HG02798 (cell line): Measurements from ENCODE around the gene ZNF197.
"Not testable (repeated sequence)": the region's sequence is repeated elsewhere in the genome, so short reads cannot be mapped to it uniquely, and the experiment has no call there.

Source experiments
- ATAC-seq: cut with Tn5 transposase; IDR thresholded peaks from one replicate; pipeline ENCODE4 v1.9.1; 2021; ENCODE audit warnings: mild to moderate bottlenecking; ENCODE audit not compliant: unreplicated experiment, poor library complexity

ZNF197 gene

DNA sequence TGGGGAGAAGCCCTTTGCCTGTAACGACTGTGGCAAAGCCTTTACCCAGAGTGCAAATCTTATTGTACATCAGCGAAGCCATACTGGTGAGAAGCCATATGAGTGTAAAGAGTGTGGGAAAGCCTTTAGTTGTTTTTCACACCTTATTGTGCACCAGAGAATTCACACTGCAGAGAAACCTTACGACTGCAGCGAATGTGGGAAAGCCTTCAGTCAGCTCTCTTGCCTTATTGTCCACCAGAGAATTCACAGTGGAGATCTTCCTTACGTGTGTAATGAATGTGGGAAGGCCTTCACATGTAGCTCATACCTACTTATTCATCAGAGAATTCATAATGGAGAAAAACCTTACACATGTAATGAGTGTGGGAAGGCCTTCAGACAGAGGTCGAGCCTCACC, 34.6 kb downstream of the ZNF197 start:
- no peak for ATAC-seq

DNA sequence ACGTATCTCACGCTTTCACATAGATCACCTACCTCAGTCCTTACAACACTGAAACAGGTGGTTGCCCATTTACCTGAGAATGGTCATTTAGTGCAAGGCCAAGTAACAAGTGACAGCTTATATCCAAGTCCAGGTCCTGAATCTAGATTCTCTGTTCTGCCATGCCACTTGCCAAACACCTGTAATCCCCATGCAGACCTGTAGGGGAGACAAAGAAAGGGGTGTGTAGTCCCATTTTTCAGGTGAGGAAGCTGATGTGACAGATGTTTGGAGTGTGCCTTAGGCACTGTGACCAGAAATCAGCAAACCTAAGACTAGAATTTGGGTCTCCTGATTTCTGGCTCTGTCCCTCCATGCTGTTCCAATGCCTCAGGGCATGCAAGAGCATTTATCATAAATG, 36.4 kb downstream of the ZNF197 start:
- ATAC-seq, result no peak

DNA sequence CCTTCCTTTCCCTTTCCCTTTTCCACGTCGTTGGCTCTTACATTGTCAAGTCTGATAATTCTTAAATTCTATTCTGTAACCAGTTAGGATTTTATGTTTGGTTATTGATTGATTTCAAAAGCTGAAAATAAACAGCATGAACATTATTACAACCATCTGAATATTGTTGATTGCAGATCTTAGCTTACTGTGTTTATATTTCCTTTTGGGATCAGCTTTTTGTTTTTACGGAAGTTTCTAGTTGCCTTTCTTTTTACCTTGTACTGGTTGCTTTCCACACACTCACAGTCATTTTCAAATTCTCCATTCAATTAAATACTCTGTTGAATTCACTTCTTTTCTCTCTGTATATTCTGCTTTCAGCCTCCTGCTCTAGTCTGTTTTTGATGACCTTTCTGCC, 40.3 kb downstream of the ZNF197 start:
- ATAC-seq, result no peak

DNA sequence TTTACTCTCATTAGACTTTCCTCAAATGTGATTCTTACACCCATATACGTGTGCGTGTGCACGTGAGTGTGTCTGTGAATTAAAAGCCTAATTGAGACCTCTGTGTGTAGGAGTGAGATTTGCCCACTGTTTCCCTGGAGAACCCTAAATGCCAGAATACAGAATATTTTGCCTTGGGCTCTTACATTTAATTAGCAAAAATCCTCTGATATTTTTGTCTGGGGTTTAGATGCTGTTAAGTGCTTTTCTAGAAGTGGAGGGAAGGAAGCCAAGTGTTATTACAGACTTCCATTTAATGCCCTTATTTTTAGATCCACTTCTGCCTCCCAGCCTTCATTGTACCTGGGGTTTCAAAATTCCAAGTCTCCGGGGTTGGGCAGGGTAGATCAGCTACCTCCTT, 41.5 kb downstream of the ZNF197 start:
- ATAC-seq, result no peak

DNA sequence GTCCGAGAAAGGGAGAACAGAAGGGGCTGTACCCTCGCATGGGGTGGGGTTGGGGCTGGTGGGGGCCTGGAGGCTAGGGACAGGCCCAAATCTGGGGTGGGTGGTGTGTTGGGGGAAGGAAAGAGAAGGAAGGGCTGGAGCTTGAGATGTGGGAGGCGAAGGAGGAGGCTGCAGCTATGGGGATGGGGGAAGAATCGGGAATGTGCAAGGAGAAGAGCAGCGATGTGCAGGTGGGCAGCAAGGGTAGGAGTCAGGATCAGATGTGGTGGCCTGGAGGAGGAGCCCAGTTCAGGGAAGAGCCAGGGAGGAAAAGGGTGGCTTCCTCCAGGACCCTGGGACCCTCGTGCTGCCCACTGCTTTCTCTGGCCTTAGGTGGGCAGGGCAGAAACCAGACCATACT, 44.9 kb downstream of the ZNF197 start:
- ATAC-seq, result no peak

DNA sequence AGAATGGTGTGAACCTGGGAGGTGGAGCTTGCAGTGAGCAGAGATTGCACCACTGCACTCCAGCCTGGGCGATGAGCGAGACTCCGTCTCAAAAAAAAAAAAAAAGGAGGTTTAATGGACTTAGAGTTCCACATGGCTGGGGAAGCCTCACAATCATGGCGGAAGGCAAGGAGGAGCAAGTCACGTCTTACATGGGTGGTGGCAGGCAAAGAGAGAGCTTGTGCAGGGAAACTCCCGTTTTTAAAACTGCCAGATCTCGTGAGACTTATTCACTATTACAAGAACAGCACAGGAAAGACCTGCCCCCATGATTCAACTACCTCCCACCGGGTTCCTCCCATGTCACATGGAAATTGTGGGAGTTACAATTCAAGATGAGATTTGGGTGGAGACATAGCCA, 48.6 kb downstream of the ZNF197 start:
- ATAC-seq, result not testable (repeated sequence)

DNA sequence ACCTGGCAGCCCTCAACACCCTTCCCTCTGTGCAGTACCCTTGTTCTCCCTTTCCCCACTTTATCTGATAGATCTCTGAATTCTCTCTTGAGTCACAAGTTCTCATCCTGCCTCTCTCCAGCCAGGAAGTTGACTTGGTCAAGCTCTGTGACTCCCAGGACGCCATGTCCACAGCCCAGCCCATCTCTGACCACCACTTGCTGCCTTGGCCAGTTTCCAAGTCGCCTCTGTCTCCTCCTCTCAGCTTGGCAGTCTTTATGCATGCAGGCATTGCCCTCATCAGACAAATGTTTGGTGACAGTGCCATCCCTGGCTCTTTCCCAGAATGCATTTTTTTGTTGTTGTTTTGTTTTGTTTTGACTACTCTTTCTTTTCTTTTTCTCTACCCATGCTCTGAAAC, 49.4 kb downstream of the ZNF197 start:
- ATAC-seq, result no peak

DNA sequence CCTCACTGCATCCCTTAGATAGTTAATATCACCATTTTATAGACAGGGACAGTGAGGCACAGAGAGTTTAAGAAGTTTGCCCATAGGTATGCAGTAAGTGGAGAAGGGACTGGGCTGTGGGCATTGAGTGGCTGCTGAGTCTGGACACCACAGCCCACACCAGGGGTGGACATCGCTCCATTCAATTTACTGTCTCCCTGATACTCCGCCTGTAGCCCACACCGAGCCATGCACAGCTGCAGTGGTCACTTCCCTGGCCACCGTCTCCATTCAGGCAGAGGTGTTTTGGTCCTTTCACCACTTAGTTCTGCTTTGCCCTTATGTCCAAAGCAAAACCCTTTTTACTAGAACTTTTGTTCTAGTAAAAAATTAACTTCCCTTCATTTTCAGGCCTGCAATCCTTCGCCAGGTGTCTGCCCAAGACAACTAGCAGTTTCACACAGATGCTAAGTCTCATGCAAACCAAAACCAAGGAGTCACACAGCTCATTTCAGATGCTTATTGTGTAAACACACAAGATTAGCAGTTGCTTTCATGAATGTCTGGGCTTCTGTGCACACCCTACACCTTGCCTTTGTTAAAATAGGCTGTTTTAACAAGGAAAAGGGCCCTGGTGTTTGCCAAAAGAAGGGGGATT, 53.8 kb downstream of the ZNF197 start:
- ATAC-seq, result no peak

DNA sequence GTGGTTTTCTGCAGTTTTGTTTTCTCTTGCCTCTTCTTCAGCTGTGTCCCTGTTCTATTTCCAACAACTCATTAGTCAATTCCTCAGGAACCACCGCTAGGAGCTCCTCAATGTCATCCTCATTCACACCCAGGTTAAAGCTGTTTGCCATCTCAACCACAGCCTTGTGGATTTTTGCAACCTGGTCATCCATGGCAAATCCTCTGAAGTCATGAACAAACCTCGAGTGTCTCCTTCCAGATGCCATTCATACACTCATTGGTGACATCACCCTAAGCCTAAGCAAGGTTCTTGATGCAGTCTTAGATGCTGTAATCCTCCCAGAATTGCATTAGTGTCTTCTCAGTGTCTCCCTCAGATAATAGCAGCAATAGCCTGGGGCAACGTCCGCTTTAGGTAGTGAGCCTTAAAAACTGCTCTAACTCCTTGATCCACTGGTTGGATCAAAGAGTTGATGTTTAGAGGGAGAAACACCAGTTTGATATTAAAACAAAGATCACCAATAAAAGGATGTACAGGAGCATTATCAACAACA, 56.2 kb downstream of the ZNF197 start:
- ATAC-seq, result no peak

DNA sequence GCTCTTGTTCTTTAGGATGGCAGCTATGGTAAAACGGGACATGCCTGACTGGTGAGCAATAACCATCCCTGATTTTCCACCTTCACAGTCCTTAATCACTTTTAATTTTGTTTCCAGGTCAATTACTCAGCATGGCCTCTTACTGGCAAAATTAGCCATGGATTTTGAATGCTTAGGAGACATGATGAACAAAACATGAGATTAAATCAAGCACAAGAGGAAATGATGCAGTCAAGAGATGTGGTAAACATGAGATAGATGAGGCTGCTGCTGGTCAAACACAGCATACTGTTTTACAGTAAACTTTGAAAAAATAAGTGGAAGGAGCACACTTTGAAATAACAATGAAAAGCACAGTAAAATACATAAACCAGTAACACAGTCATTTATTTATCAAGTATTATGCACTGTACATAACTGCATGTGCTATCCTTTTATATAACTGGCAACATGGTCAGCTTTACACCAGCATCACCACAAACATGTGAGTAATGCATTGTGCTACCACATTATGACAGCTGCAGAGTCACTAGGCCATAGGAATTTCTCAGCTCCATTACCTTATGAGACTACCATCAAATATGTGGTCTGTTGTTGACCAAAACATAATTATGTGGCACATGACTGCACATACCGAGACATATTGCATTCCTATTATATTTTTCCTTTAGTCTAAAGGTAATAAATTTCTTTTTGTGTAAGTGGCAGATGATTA, 57.5 kb downstream of the ZNF197 start:
- no peak for ATAC-seq

DNA sequence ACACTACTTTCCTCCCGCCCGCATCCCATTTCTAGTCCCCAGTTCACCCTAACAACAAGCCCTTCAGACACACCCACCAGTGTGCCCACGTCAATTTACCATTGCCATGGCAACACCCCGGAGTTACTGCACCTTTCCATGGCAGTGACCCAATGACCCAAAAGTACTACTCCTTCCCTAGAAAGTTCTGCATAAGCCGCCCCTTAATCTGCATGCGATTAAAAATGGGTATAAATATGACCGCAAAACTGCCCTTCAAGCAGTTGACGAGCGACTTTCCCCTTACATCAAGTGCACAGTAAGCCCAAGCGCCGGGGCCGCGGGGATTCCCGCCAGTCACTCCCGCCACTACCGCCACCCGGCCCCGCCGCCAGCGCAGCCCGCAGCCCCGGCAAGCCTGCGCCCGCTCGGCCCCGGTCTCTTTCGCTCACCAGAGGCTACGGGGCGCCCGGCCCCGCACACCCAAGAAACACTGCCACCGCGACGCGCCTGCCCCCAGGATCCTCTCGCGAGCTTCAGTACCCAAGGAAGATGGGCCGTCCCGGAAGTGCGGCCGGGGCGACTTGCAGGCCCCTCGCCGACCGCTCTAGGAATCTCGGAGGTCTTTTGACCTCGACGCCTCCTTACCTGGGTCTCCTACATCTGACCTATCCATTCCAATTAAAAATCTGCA, 60.4 kb downstream of the ZNF197 start:
- ATAC-seq, result peak; percentile 93

DNA sequence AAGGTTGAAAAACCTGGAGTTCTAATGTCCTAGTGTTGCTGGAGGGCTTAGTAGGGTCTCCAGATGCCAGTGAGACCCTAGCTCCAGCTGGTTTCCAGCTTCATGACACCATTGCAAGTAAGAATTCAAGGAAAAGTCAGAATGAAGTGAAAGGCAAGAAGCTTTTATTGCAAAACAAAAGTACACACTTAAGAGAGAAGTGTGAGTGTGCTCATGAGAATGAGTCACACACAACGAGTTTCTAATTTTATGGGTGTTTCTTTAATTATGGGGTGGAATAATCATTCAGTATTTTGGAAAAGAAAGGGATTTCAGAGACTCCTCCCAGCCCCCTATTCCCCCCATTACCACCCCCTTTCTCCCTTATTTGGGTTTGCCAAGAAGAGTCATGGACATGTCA, 63.1 kb downstream of the ZNF197 start:
- ATAC-seq, result no peak
